Stimulated activated CD8-positive, alpha-beta memory T cell treated with anti-CD3 and anti-CD28 coated beads, Interleukin-7, amount 100 ng/mL, for 24 hours (primary cell): ENCODE results near the gene SHROOM1.

ENCODE experiments used
- DNase-seq: peaks from one replicate; pipeline ENCODE4 v3.0.0-alpha.2; 2020; ENCODE audit warnings: low read depth

The SHROOM1 gene

GRCh38 chr5:132776131-132776937 is 54.1 kb downstream of the SHROOM1 start:
- DNase-seq: no peak

GRCh38 chr5:132775476-132775961 is 54.9 kb downstream of the SHROOM1 start:
- no peak for DNase-seq

- no peak for DNase-seq
Observed at GRCh38 chr5:132774896-132775295, 55.6 kb downstream of the SHROOM1 start.

- no peak for DNase-seq
Observed at GRCh38 chr5:132774406-132774805, 56.0 kb downstream of the SHROOM1 start.

GRCh38 chr5:132773601-132774355 is 56.7 kb downstream of the SHROOM1 start:
- DNase-seq: no peak

- DNase-seq: no peak
Observed at GRCh38 chr5:132773114-132773513, 57.3 kb downstream of the SHROOM1 start.

GRCh38 chr5:132772291-132773070 is 58.0 kb downstream of the SHROOM1 start:
- DNase-seq: no peak
